Measurements from ENCODE around the gene KIF5A.
A peak's percentile ranks its signal among the peaks of the same experiment; 100 is the strongest.

The KIF5A gene

DNA sequence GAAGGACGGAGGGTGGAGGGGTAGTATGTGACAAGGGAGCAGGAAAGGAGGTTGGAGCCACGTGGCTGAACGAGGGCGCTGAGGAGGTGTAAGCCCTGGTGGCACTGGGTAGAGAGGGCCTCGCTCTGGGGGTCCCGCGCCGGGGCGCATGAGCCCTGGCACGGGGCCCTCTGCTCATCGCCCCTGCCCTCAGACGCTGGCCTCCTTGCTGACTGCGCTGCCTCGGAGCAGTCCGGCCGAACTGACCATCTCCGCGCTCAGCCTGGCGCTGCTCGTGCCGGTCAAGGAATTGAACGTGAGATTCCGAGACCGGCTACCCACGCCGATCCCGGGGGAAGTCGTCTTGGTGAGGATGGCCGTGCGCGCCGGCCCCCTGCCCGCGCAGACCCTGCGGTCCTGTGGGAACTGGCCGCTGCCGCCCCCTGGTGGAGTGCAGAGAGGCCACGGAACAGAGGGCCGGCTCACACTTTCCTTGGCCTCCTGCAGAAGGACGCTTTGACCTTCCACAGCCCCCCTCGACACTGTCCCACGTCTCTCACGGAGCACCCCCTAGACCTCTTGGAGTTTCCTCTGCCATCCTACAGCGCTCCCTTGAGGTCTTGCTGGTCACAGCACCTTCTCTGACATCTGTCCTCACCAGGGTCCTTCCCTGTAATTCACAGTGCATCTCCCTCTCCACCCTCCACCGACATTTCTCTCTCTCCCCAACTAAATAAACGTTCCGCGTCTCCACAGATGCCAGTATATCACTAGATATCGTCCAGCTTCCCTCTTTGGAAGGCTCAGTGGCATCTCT, 71.9 kb downstream of the KIF5A start:
- peak; percentile 30 for DNase-seq

DNA sequence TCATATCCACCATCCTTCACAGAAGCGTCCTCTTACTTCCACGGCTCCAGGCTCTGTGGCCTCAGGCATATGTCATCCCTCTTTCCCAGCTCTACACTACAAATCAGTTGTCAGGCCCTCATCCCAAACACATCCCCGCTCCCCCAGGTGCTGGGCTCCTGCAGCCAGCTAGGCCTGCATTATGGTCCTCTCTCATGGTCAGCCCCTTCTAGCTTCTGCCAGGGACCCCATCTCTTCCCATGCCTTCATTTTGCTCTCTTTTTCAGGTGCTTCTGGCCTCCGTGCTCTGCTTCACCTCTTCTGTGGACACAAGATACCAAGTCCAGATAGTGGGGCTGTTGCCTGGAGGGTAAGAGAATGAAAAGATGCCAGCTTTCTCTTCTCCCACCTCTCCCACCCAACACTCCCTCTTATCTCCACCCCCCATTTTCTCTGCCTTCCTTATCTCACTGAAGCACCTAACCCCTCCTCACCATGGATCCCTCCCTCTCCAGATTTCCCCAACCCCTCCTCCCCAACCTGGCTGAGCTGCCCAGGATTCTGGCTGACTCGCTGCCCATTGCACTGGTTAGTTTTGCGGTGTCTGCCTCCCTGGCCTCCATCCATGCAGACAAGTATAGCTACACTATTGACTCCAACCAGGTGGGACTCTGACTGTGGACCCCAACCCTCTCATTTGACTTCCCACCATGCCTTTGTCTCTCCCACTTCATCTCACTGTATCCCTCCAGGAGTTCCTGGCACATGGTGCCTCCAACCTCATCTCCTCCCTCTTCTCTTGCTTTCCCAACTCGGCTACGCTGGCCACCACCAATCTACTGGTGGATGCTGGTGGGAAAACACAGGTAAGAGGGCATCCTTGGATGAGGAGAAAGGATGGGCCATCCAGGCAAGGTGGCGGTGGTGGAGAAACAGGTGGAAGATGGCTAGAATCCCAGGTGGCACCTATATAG, 72.7 kb downstream of the KIF5A start:
- no peak for DNase-seq

DNA sequence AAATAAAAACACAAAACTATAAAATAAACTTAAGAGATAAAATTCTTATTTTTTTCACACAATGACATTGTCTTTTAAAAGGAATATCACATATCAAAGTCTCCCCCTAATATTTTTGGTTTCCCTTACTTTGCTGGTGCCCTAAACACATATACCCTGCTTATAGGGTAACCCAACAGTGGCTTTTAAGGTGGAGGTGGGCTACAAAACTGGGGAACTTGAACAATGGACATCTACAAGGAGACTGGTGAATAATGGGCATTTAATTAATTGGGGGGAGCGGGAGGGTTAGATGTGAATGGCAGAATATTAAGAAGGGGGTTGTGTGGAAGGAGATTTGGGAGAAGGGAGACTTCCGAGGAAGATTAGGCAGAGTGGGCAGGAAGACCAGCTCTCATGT, 73.5 kb downstream of the KIF5A start:
- no peak for DNase-seq

DNA sequence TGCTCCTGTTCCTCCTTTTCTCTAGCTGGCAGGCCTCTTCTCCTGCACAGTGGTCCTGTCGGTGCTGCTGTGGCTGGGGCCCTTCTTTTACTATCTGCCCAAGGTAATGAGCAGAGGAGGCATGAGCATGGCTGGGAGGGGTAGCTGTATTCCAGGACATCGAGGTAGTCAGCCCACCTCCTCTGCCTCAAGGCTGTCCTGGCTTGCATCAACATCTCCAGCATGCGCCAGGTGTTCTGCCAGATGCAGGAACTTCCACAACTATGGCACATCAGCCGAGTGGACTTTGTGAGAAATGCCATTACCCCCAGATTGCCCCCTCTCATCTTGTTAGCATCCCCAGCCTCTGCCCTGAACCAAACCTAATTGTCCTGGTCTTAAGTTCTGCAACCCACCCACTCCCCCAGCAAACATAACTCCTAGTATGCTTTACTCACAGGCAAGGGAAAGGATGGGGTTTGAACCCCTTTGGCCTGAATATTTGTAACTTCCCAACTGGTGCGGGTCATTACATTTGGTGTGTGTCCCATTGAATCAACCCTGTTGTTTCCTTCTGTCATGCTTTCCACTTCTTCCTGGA, 74.1 kb downstream of the KIF5A start:
- DNase-seq, result no peak

DNA sequence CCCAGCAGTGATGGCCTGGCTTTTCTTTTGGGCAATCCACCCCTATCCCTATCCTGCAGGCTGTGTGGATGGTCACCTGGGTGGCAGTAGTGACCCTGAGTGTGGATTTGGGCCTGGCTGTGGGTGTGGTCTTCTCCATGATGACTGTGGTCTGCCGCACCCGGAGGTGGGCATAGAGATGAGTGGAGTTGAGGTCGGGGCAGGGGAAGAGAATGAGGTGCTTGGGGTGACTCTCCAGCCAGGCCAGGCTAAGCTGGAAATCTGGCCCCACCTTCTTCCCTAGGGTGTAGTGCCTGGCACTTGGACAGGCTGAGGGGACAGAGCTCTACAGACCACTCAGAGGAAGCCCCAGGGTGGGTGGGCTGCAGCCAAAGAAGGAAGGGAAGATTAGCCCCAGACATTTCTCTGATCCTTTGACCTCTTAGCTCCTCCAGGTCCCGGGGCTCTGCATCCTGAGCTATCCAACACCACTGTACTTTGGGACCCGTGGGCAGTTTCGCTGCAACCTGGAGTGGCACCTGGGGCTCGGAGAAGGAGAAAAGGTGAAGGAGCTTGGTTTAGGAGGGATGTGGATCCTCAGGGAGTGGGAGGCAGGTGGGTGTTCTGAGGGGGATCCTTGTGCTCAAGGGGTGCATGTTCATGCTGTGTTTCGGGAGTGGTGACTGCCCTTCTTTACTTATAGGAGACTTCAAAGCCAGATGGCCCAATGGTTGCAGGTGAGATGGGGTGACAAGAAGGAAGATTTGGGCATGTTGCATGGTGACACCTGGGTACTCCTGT, 74.8 kb downstream of the KIF5A start:
- no peak for DNase-seq

DNA sequence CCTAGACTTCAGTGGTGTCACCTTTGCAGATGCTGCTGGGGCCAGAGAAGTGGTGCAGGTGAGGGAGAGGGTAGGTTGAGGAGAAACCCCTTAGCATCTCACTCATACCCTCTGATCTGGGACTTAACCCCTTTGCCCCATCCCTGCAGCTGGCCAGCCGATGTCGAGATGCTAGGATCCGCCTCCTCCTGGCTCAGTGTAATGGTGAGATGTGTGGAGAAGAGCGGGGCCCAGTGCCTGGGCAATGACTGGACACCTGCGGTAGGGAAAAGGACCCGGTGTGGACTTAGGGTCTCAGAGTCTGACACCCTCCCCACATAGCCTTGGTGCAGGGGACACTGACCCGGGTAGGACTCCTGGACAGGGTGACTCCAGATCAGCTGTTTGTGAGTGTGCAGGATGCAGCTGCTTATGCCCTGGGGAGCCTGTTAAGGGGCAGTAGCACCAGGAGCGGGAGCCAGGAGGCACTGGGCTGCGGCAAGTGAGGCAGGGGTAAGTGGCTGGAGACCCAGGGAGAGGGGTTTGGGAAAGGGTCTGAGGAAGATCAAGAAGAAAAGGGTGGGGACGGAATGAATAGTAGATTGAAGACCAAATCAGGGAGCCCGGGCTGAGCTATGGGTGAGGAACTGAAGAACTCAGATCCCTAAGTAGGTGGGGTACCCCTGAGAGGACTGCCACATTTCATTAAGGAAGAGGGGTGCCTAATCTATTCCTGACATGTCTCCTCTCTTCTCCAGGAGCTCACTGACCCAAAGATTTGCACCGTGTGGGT, 75.6 kb downstream of the KIF5A start:
- no peak for DNase-seq

DNA sequence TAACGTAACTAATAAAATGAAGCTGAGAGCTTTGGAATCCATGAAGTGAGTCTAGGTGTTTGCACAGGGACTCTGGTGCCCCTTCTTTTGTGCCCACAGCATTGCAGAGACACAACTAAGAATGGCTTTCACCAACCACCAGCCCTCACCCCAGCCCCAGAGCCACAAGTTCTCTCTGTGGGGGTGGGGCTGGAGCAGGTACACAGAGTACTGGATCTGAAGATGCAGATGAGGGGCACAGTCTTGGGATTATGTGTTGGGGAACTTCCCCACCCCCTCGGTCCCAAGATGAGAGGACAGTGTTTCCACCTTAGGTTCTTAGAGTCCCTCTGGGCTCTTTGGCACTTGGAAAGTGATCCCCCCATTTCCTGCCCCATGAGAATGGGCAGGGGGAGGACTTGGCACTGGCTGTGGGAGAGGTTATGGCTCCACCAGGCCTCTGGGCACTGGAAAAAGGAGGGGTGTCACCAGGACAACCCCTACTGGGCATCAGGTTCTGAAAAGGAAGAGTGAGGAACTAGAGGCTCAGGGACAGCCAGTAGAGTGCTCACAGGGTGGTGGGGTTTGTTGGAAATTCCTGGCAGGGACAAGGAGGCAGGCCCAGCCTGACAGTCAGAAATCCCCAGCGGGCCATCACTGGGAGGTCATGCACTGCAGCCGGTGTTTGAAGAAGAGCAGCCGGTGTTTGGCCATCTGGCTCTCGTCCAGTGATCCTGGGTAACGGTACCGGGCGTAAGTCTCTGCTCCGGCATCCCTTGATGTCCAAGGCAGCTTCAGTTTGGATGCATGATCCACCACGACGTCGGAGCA, 76.5 kb downstream of the KIF5A start:
- DNase-seq, result no peak

DNA sequence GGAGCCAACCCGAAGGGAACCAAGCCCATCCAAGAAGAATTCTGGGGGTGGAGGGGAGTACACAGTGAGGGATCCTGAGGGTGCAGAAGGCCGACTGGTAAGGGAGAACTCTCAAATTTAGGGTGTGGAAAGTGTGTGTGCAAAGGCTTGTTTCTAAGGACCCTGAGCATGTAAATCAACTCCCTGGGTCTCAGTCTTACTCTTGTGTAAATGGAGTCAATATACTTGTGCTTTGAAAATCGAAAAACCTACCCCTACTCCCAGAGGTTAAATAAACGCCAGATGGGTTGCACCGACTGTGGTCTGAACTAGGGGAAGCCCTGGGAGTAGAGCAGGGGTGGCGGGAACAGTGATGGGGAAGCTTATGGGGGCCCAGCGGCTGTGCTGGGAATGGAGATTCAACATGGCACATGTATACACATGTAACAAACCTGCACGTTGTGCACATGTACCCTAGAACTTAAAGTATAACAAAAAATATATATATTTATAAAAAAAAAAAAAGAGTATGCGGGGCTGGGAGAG, 77.1 kb downstream of the KIF5A start:
- no peak for DNase-seq

DNA sequence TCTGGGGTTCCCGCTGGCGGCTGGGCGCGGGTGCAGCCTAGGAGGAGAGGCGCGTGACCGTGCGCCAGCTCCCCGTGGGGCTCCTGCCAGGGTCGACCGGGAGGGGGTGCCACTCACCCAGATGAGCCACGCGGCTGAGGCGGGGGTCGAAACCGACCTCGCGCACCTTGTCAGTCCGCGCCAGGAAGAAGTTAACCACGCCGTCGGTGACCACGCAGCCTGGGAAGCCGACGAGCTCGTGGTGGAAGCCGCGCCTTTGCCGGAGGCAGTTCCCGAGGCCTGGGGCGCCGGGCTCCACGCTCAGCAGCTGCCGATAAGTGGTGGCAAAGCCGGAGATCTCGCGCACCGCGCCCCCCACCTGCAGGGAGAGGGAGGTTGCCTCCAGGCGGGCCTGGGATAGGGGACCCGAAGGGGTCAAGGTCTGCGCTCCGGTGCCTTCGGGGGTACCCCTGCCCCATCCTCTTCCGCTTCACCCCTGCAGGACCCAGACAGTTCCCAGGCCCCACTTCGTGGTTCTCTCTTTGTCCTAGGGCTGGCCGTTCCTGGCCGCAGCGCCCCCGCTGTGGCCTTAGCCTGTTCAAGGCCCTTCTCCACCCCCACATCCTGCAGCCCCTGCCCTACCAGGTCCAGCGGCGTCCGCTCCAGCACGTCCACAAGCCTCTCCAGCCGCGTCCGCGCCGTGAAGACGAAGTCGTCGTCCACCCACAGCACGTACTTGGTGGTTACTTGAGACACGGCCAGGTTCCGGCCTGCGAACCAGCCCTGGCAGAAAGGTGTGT, 77.8 kb downstream of the KIF5A start:
- no peak for DNase-seq

DNA sequence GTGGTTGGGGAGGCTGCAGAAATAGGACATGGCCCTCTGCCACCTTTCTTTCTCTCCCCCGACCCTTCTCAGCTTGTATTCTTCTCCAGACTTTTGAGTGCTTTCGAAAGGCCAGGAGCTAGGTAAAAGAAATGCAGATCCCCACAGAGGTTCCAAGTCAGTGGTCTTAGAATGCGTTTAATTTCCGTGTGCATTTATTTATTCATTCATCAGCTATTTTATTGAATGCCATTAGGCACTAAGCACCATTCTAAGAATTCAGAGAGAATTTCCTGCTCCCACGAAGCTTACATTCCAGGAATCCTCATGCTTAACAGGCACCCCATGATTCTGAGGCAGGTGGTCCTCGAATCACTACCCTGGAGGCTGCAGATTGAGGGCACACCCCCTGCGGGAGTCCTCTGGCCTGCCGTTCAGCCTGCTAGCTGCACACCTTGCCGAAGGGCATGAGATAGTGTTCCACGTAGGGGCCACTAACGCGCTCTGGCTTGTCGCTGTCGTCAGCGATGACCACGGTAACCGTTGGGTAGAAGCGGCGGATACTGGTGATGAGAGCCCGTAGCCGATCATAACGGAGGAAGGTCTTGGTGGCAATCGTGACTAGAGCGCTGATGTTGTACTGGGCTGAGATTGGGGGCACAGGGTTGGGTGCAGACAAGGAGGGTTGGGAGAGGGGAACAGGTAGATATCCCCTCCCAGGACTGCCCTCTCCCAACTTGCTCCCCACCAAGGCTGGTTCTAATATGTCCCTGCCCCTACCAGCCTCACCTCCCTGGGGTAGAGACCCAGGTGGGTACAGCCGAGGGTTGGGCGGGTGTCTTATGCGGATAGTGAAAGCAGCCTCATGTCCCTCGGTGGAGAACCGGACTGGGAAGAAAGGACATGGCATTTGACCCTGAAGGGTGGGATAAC, 78.7 kb downstream of the KIF5A start:
- DNase-seq, result no peak

DNA sequence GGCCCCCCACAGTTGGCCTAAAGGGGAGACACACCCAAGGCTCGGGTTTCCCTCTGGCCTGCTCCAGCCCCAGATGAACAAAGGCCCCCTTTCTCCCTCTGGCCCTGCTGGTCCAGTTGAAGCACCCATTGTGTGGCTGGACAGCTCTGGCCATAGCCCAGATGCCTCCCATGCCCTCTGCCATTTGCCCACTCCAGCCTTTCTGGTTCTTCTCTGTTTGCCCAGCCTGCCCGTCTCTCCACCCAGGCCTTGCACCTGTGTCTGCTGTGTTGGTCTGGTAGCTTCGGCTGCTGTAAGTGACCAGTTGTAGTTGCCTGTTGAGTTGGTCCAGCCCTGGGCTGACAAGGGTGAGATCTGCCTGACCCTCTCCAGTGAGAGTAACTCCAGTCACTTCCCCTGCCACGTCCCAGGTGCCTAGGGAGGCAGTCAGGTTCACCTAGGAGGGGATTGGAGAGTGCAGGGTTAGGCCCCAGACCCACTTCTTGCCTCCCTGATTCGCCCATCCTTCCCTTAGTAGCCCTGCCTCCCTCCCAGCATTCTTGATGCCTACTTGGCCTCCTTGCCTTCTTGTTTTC, 80.1 kb downstream of the KIF5A start:
- DNase-seq, result no peak

DNA sequence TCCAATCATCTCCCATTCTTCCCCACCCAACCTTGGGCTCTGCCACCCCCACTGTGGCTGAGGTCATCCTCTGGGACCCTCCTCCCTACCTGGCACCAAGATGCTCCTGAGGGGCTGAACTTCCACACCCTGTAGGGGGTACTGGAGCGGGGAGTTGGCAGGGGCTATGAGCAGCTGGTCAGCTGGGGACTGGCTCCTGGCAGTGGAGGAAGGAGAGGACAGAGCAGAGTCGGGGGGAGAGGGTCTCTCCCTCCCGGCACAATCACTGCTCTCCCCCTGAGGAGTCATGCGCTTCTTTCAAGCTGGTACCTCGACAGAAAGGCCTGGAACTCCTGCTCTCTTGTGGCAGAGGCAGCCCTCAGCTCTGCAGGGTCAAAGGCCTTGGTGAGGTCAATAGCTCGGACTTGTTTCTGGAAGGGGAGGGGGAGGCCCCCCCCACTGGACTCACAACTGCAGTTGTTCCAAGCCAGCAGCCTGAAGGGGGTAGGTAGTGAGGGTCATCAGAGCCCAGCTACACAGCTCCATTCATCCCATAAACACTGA, 81.1 kb downstream of the KIF5A start:
- no peak for DNase-seq

DNA sequence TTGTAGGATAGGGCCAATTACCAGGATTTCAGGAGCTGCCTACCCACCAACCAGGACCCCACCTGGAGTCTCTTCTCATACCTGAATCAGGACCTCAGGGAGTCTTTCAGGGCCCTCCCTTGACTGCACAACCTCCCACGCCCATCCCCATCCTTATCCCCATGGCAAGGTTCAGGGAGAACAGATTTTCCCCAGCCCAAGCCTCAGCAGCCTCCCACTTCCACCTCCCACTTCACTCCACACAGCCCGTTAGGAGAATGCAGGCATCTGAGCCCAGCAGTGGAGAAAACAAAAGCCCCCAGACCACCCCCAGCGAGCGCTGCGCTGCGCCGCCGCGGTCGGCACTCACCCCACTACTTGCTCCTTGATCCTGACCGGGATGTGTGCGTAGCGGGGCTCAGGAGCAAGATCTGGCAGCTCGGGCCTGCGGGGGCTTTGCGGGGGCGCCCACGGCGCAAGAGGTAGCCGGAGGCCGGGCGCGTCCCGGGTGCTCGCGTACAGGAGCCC, 81.8 kb downstream of the KIF5A start:
- DNase-seq, result no peak

DNA sequence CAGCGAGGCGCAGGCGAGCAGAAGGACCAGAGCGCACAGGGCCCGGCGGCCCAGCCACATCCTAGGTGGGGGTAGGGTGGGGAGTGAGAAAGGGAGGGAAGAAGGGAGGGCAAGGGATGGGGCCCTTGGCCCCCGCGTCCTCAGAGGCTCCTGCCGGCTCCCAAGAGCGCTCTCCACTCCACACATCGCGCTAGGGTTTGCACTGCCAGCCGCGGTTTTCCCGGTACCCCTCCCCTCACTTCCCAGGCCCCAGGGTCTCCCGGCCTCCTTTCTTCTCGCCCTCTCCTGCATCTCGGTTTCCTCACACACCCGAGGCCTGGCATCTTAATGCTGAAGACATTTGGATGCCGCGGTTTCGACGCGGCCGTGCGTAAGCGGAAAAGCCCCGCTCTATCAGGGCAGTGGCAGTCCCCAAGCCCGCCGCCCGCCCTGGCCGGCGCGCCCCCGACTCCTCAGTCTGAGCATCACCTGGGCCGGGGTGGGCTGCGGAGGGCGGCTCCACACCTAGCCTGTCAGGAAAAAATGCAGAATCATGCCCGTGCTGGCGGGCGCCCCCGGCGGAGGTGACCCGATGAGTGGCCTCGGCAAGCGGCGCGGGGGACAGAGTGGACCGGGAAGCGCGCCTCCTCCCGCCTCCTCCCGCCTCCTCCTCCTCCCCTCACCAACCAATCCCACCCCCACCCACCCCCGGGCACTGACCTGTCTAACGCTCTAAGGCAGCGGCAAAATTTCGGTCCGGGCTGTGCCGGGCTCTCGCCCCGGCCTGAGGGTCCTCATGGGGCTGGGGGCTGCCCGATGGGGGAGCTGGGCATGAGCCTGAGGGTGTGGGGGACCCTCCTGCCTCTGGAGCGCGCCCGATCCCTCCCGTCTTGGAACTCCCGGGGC, 82.5 kb downstream of the KIF5A start:
- peak; percentile 14 for DNase-seq

DNA sequence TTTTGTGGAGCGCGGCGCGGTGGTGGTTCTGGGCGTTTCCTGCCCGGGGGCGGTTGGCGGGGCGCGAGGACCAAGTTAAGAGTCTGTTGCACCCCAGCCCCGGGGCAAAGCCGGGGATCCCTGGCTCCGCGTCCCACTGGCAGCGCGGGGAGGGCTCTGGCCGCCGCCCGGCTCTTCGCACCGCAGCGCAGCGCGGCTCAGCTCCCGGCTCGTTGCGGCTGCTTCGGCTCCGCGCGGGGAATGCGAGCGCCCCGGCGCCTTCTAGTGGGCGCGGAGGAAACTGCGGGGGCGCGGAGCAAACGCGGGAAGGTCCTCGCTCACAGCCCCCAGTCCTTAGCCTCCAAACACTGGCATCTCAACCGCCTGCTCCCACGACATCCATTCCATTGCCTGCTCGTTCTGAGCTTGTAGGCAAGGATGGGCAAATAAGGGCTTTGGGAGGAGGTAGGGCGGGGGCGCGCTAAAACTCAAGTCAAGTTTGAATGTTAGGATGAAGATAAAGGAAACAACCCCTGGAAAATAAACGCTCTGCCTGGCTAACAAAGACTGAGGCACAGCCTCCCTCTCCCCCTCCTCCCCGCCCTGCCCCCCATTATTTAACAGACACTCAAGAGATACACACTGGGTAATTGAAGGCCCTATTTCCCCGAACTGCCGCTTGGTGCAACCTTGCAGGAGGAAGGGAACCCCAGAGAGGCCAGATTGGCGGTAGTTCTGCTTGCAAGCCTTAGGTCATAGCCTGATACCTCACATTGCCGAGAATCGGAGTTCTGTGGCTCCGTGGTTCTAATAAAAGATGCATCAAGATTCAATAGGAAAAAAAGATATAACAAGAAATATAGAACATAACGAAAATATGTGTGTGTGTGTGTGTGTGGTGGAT, 83.4 kb downstream of the KIF5A start, which contains the start of gene B4GALNT1:
Gene B4GALNT1, minus strand, starts transcription at position 244 of the 883 bp plus-strand sequence. CDS start 1,069 bp downstream, outside the sequence.
- peak; percentile 41 for DNase-seq

Measured in NCI-H1092 (cell line).